ENCODE data around the gene LRIG2.

Gene LRIG2

DNA sequence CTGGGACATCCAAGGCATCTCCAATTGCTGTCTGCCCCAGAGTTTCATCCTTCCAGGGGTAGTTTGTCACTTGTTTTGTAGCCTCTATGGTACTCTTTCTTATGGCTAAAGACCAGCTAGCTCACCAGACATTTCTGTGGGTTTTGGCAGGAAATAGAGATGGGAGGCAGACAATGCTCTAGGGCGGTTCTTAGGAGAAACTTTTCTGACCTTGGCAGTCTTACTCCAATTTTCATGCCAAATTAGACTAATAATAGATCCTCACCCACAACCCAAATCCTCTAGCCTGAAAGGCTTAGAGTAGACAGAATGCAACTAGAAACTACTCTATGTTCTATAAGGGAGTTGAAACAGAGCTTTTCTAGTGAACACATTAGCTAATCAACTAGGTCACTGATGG is 69.8 kb downstream of the LRIG2 start:
- H2BK12ac ChIP-seq (ENCODE audit: low read length) = no peak overlapping the region
- no peak overlapping the region for H3K18ac ChIP-seq (ENCODE audit: low read length)
- H2AFZ ChIP-seq (ENCODE audit: low read length) = no peak overlapping the region
- peaks cover 0 to 4% of the 10 kb centered on the region in 2 donors for H3K4me1 ChIP-seq (ENCODE audit: control insufficient read depth in 2 of 2, insufficient read depth in 1 of 2, low read depth in 1 of 2, low read length in 2 of 2)
- no peak overlapping the region for H4K8ac ChIP-seq (ENCODE audit: low read depth, low read length)
- H3K4me2 ChIP-seq (ENCODE audit: insufficient read depth, low read length, poor library complexity, severe bottlenecking) = no peak overlapping the region
- WGBS, 2 donors (ENCODE audit: extremely low coverage in 2 of 2, insufficient read length in 2 of 2, insufficient replicate concordance in 1 of 2) = no CpG with 5 or more reads among the region's 1 CpG
- H2BK5ac ChIP-seq (ENCODE audit: low read length) = no peak overlapping the region
- no peak overlapping the region for H2BK120ac ChIP-seq (ENCODE audit: low read depth, low read length)
- H3K36me3 ChIP-seq (replicated peaks in 1 of 2; ENCODE audit: control insufficient read depth in 2 of 2, insufficient read depth in 2 of 2, low read length in 2 of 2) = no peaks in the 10 kb centered on the region
- H3K27ac ChIP-seq (replicated peaks; ENCODE audit: low read length) = no peak overlapping the region
- H3K4me3 ChIP-seq (ENCODE audit: low read length in 2 of 2) = no peak overlapping the region
- no peak overlapping the region for H3K14ac ChIP-seq (ENCODE audit: low read length)
- no peaks in the 10 kb centered on the region for H3K9me3 ChIP-seq (replicated peaks in 1 of 2; ENCODE audit: control insufficient read depth in 2 of 2, insufficient read depth in 1 of 2, low read depth in 1 of 2, low read length in 2 of 2)
- no peaks in the 10 kb centered on the region for H3K79me1 ChIP-seq (ENCODE audit: low read depth, low read length)
- H3K9ac ChIP-seq (ENCODE audit: low read depth, low read length, poor library complexity) = no peak overlapping the region
- no peak overlapping the region for H3K4ac ChIP-seq (ENCODE audit: low read length)
- no peak overlapping the region for H2AK5ac ChIP-seq (ENCODE audit: low read depth, low read length)
- DNase-seq (ENCODE audit: low spot score) = no peak
- no peak overlapping the region for H4K91ac ChIP-seq (ENCODE audit: low read depth, low read length, poor library complexity)
- H3K23ac ChIP-seq (ENCODE audit: low read depth, low read length, poor library complexity) = no peak overlapping the region
- no peak overlapping the region for H2BK15ac ChIP-seq (ENCODE audit: low read length)
- no peaks in the 10 kb centered on the region for H3K27me3 ChIP-seq (ENCODE audit: control insufficient read depth in 3 of 3, insufficient read depth in 3 of 3, low read depth in 1 of 3, low read length in 3 of 3)

DNA sequence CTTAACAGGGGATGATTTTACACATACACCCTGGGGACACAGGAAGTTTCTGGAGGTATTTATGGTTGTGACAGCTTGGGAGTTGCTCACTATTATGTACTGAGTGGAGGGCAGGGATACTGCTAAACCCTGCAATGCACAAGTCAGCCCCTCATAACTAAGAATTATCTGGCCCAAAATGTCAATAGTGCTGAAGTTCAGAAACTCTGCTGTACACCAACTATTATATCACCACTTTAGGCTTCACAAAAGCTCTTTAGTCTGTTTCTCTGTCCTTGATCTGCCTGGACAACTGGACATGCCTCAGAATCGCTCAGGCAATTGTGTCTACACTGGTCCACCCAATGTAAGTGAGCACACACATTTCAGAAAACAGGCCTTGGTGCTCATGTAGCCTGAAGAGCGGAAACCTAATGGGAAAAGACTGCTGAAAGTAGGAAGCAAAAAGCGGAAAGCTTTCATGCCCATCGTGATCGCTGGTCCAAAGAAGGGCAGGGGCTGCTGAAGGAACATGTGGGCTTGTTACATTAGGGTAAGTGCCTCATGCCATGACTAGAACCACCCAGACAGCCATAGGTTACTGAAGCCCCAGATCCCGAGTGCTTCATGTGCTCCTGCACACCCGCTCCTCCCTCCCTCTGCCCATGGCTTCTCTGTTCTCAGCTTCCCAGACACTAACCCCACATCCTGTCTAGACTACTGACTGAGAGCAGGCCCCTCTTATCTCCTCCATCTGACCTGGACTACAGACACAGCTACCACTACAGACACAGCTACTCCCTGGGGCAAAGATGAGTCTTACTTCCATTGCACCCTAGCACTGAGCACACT is 73.5 kb downstream of the LRIG2 start:
- no peak overlapping the region for H4K8ac ChIP-seq (ENCODE audit: low read depth, low read length)
- H4K91ac ChIP-seq (ENCODE audit: low read depth, low read length, poor library complexity) = no peak overlapping the region
- H3K14ac ChIP-seq (ENCODE audit: low read length) = no peak overlapping the region
- H3K23ac ChIP-seq (ENCODE audit: low read depth, low read length, poor library complexity) = no peak overlapping the region
- no peak overlapping the region for H2BK12ac ChIP-seq (ENCODE audit: low read length)
- H3K36me3 ChIP-seq (replicated peaks in 1 of 2; ENCODE audit: control insufficient read depth in 2 of 2, insufficient read depth in 2 of 2, low read length in 2 of 2) = no peaks in the 10 kb centered on the region
- no peak for DNase-seq (ENCODE audit: low spot score)
- no peaks in the 10 kb centered on the region for H3K79me1 ChIP-seq (ENCODE audit: low read depth, low read length)
- no peak overlapping the region for H2BK120ac ChIP-seq (ENCODE audit: low read depth, low read length)
- H3K4me3 ChIP-seq (ENCODE audit: low read length in 2 of 2) = no peak overlapping the region
- H2BK5ac ChIP-seq (ENCODE audit: low read length) = no peak overlapping the region
- no CpG with 5 or more reads among the region's 7 CpGs for WGBS, 2 donors (ENCODE audit: extremely low coverage in 2 of 2, insufficient read length in 2 of 2, insufficient replicate concordance in 1 of 2)
- H3K18ac ChIP-seq (ENCODE audit: low read length) = no peak overlapping the region
- peaks cover 0 to 2% of the 10 kb centered on the region in 2 donors for H3K4me1 ChIP-seq (ENCODE audit: control insufficient read depth in 2 of 2, insufficient read depth in 1 of 2, low read depth in 1 of 2, low read length in 2 of 2)
- peak overlapping the region; percentile 68 for H2AFZ ChIP-seq (ENCODE audit: low read length)
- H3K9me3 ChIP-seq (replicated peaks in 1 of 2; ENCODE audit: control insufficient read depth in 2 of 2, insufficient read depth in 1 of 2, low read depth in 1 of 2, low read length in 2 of 2) = no peaks in the 10 kb centered on the region
- no peak overlapping the region for H2BK15ac ChIP-seq (ENCODE audit: low read length)
- no peak overlapping the region for H3K4me2 ChIP-seq (ENCODE audit: insufficient read depth, low read length, poor library complexity, severe bottlenecking)
- H2AK5ac ChIP-seq (ENCODE audit: low read depth, low read length) = no peak overlapping the region
- H3K9ac ChIP-seq (ENCODE audit: low read depth, low read length, poor library complexity) = no peak overlapping the region
- H3K27me3 ChIP-seq (ENCODE audit: control insufficient read depth in 3 of 3, insufficient read depth in 3 of 3, low read depth in 1 of 3, low read length in 3 of 3) = no peaks in the 10 kb centered on the region
- H3K4ac ChIP-seq (ENCODE audit: low read length) = no peak overlapping the region
- H3K27ac ChIP-seq (replicated peaks; ENCODE audit: low read length) = no peak overlapping the region

DNA sequence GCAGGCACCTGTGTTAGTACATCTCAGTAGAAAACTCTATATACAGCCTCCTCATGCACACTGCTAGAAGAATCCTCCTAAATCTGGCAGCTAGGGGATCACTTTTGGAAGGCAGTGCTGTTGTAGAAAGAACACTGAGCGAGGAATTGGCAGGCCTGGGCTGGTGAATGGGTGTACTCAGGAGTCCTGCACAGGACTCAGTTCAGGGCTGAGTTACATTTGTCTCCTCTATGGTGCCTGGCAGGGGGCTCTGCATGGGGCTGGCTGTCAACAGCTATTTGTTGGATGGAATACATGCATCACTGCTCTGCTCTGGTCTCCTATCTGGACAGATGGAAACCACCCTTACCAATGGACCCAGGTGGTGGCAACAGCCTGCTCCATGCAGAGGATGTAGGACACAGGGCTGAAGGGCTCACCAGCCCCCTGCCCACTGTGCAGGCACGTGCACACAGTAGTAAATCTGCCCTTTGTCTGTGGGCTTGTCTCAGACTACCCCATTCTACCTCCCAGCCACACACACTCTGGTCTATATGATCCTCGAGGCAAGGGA is 74.2 kb downstream of the LRIG2 start:
- Histone ChIP-seq H2AFZ (ENCODE audit: low read length) (peak overlapping the region; percentile 68), H4K91ac (ENCODE audit: low read depth, low read length, poor library complexity) (no peak overlapping the region), H3K14ac (ENCODE audit: low read length) (no peak overlapping the region), H3K9me3 (replicated peaks in 1 of 2; ENCODE audit: control insufficient read depth in 2 of 2, insufficient read depth in 1 of 2, low read depth in 1 of 2, low read length in 2 of 2) (no peaks in the 10 kb centered on the region), H3K4me1 (ENCODE audit: control insufficient read depth in 2 of 2, insufficient read depth in 1 of 2, low read depth in 1 of 2, low read length in 2 of 2) (peaks cover 0 to 2% of the 10 kb centered on the region in 2 donors), H4K8ac (ENCODE audit: low read depth, low read length) (no peak overlapping the region), H2BK15ac (ENCODE audit: low read length) (no peak overlapping the region), H3K27ac (replicated peaks; ENCODE audit: low read length) (no peak overlapping the region), H2AK5ac (ENCODE audit: low read depth, low read length) (no peak overlapping the region), H3K79me1 (ENCODE audit: low read depth, low read length) (no peaks in the 10 kb centered on the region), H2BK12ac (ENCODE audit: low read length) (no peak overlapping the region), H3K9ac (ENCODE audit: low read depth, low read length, poor library complexity) (no peak overlapping the region), H2BK120ac (ENCODE audit: low read depth, low read length) (no peak overlapping the region), H3K4me2 (ENCODE audit: insufficient read depth, low read length, poor library complexity, severe bottlenecking) (no peak overlapping the region), H3K36me3 (replicated peaks in 1 of 2; ENCODE audit: control insufficient read depth in 2 of 2, insufficient read depth in 2 of 2, low read length in 2 of 2) (no peaks in the 10 kb centered on the region), H2BK5ac (ENCODE audit: low read length) (no peak overlapping the region), H3K4ac (ENCODE audit: low read length) (no peak overlapping the region), H3K18ac (ENCODE audit: low read length) (no peak overlapping the region), H3K27me3 (ENCODE audit: control insufficient read depth in 3 of 3, insufficient read depth in 3 of 3, low read depth in 1 of 3, low read length in 3 of 3) (no peaks in the 10 kb centered on the region), H3K23ac (ENCODE audit: low read depth, low read length, poor library complexity) (no peak overlapping the region), H3K4me3 (ENCODE audit: low read length in 2 of 2) (no peak overlapping the region)
- no CpG with 5 or more reads among the region's 3 CpGs for WGBS, 2 donors (ENCODE audit: extremely low coverage in 2 of 2, insufficient read length in 2 of 2, insufficient replicate concordance in 1 of 2)
- no peak for DNase-seq (ENCODE audit: low spot score)

DNA sequence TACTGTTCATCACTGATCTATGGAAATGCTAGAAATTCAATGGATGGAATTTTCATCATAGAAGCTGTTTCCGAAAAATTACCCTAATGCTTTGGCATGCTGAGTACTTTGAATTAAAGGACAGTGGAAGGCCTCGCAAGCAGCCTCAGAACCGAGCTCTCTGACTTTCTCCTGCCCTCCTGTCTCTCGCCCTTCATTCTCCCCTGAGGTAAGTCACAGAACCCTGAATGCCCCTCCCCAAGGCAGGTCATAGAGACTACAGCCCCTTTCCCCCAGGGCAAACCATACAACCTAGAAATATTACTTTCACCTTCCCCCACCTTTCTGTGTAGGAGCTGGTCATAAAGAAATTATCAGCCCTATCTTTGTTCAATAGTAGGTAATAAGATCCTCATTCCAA is 74.8 kb downstream of the LRIG2 start:
- peaks cover 0 to 2% of the 10 kb centered on the region in 2 donors for H3K4me1 ChIP-seq (ENCODE audit: control insufficient read depth in 2 of 2, insufficient read depth in 1 of 2, low read depth in 1 of 2, low read length in 2 of 2)
- H3K79me1 ChIP-seq (ENCODE audit: low read depth, low read length) = no peaks in the 10 kb centered on the region
- no peak overlapping the region for H2BK12ac ChIP-seq (ENCODE audit: low read length)
- H3K4ac ChIP-seq (ENCODE audit: low read length) = no peak overlapping the region
- no peak overlapping the region for H3K9ac ChIP-seq (ENCODE audit: low read depth, low read length, poor library complexity)
- H3K9me3 ChIP-seq (replicated peaks in 1 of 2; ENCODE audit: control insufficient read depth in 2 of 2, insufficient read depth in 1 of 2, low read depth in 1 of 2, low read length in 2 of 2) = no peaks in the 10 kb centered on the region
- H3K36me3 ChIP-seq (replicated peaks in 1 of 2; ENCODE audit: control insufficient read depth in 2 of 2, insufficient read depth in 2 of 2, low read length in 2 of 2) = no peaks in the 10 kb centered on the region
- H3K23ac ChIP-seq (ENCODE audit: low read depth, low read length, poor library complexity) = no peak overlapping the region
- H4K8ac ChIP-seq (ENCODE audit: low read depth, low read length) = no peak overlapping the region
- H3K14ac ChIP-seq (ENCODE audit: low read length) = no peak overlapping the region
- no peaks in the 10 kb centered on the region for H3K27me3 ChIP-seq (ENCODE audit: control insufficient read depth in 3 of 3, insufficient read depth in 3 of 3, low read depth in 1 of 3, low read length in 3 of 3)
- H2BK5ac ChIP-seq (ENCODE audit: low read length) = no peak overlapping the region
- no peak overlapping the region for H2AK5ac ChIP-seq (ENCODE audit: low read depth, low read length)
- H3K27ac ChIP-seq (replicated peaks; ENCODE audit: low read length) = no peak overlapping the region
- H2AFZ ChIP-seq (ENCODE audit: low read length) = no peak overlapping the region
- H3K4me3 ChIP-seq (ENCODE audit: low read length in 2 of 2) = no peak overlapping the region
- H3K18ac ChIP-seq (ENCODE audit: low read length) = no peak overlapping the region
- H3K4me2 ChIP-seq (ENCODE audit: insufficient read depth, low read length, poor library complexity, severe bottlenecking) = no peak overlapping the region
- H2BK120ac ChIP-seq (ENCODE audit: low read depth, low read length) = no peak overlapping the region
- no peak overlapping the region for H2BK15ac ChIP-seq (ENCODE audit: low read length)
- DNase-seq (ENCODE audit: low spot score) = no peak
- no CpG with 5 or more reads among the region's 4 CpGs for WGBS, 2 donors (ENCODE audit: extremely low coverage in 2 of 2, insufficient read length in 2 of 2, insufficient replicate concordance in 1 of 2)
- no peak overlapping the region for H4K91ac ChIP-seq (ENCODE audit: low read depth, low read length, poor library complexity)
